DMS53 (cell line): ENCODE results near the gene ZBTB7C.
A peak's percentile ranks its signal among the peaks of the same experiment; 100 is the strongest.

ENCODE experiments used
- DNase-seq: peaks from one replicate; lab custom pipeline; 2025; lab: John Stamatoyannopoulos, UW

ZBTB7C gene

GRCh38 chr18:47995654-47996053, 413.5 kb downstream of the ZBTB7C start:
- DNase-seq: no peak

GRCh38 chr18:47993409-47993808, 415.8 kb downstream of the ZBTB7C start:
- DNase-seq: no peak

- DNase-seq: no peak
Observed at GRCh38 chr18:47992976-47993375, 416.2 kb downstream of the ZBTB7C start.

- no peak for DNase-seq
Observed at GRCh38 chr18:47992266-47992665, 416.9 kb downstream of the ZBTB7C start.

- DNase-seq: no peak
Observed at GRCh38 chr18:47990981-47991380, 418.2 kb downstream of the ZBTB7C start.

GRCh38 chr18:47987388-47987699, 421.8 kb downstream of the ZBTB7C start:
- no peak for DNase-seq

GRCh38 chr18:47986620-47987387, 422.4 kb downstream of the ZBTB7C start:
- no peak for DNase-seq

GRCh38 chr18:47985866-47986265, 423.3 kb downstream of the ZBTB7C start:
- DNase-seq: no peak

- no peak for DNase-seq
Observed at GRCh38 chr18:47984991-47985390, 424.2 kb downstream of the ZBTB7C start.

GRCh38 chr18:47983946-47984345, 425.2 kb downstream of the ZBTB7C start:
- no peak for DNase-seq

- DNase-seq: no peak
Observed at GRCh38 chr18:47983055-47983454, 426.1 kb downstream of the ZBTB7C start.

- no peak for DNase-seq
Observed at GRCh38 chr18:47981830-47982229, 427.4 kb downstream of the ZBTB7C start.

- DNase-seq: no peak
Observed at GRCh38 chr18:47981320-47981719, 427.9 kb downstream of the ZBTB7C start.

GRCh38 chr18:47979611-47980200, 429.5 kb downstream of the ZBTB7C start:
- peak; percentile 21 for DNase-seq

GRCh38 chr18:47978603-47979002, 430.6 kb downstream of the ZBTB7C start:
- DNase-seq: no peak

GRCh38 chr18:47978141-47978540, 431.0 kb downstream of the ZBTB7C start:
- no peak for DNase-seq
